ENCODE data around the gene LENG9.

- TF ChIP-seq CTCF (IDR thresholded peaks at IDR 0.05; ENCODE audit: low read depth, low read length) (no peak), POLR2A (IDR thresholded peaks at IDR 0.05; ENCODE audit: extremely low read depth, insufficient read length) (no peak), MAX (IDR thresholded peaks at IDR 0.05; ENCODE audit: low read depth, low read length) (no peak), MYC (IDR thresholded peaks at IDR 0.05; ENCODE audit: low read depth, low read length) (no peak)
Measured at GRCh38 chr19:54465426-54466109, 2.0 kb upstream of the LENG9 start.

Data from NB4 (cell line).